ENCODE measurements around the gene TTF1. TPM values are rescaled to one million over a fixed set of nuclear protein-coding genes. Genes with fewer than 3 reads are reported as not detected.

Gene TTF1
- total RNA-seq, 2 experiments from 2014 or later: 27.1 to 29.9 TPM

GRCh38 chr9:132351404-132352045, 55.1 kb downstream of the TTF1 start:
- peaks cover 43% of the 10 kb centered on the region for H3K36me3 Mint-ChIP-seq (ENCODE audit: low read depth)
- CTCF ChIA-PET: interaction anchor here (0.6 to 2.5 kb wide), 5 partner anchors 21 to 82 kb away, joined by 3 to 6 read pairs (median 3); no protein-coding TSS in a partner anchor
- intact Hi-C loops (cut with micrococcal nuclease): loop anchor here (1.0 to 10.0 kb wide), 7 partner anchors 321 to 1084 kb away; partner anchors contain the start of genes GTF3C4 and PRRC2B

GRCh38 chr9:132350861-132351315, 55.8 kb downstream of the TTF1 start:
- CTCF ChIA-PET: interaction anchor here (0.6 to 2.5 kb wide), 5 partner anchors 21 to 83 kb away, joined by 3 to 6 read pairs (median 3); no protein-coding TSS in a partner anchor
- intact Hi-C loops (cut with micrococcal nuclease): loop anchor here (1.0 to 10.0 kb wide), 9 partner anchors 22 to 1084 kb away; partner anchors contain the start of genes GTF3C4 and PRRC2B
- H3K9me3 Mint-ChIP-seq: no peaks in the 10 kb centered on the region
- peak overlapping the region; percentile 95 for H3K27ac Mint-ChIP-seq
- peaks cover 45% of the 10 kb centered on the region for H3K4me1 Mint-ChIP-seq (ENCODE audit: low read depth)
- peak overlapping the region; percentile 62 for H3K4me3 Mint-ChIP-seq
- DNase-seq: peak; percentile 59
- peaks cover 48% of the 10 kb centered on the region for H3K36me3 Mint-ChIP-seq (ENCODE audit: low read depth)
- H3K27me3 Mint-ChIP-seq (ENCODE audit: low read depth): no peaks in the 10 kb centered on the region

More at GRCh38 chr9:132351404-132352045, 55.1 kb downstream of the TTF1 start:
- Mint-ChIP-seq H3K4me1 (ENCODE audit: low read depth) (peaks cover 45% of the 10 kb centered on the region), H3K27ac (peak overlapping the region; percentile 95), H3K9me3 (no peaks in the 10 kb centered on the region), H3K4me3 (peak overlapping the region; percentile 5), H3K27me3 (ENCODE audit: low read depth) (no peaks in the 10 kb centered on the region)
- DNase-seq: no peak

- Mint-ChIP-seq H3K27me3 (ENCODE audit: low read depth) (no peaks in the 10 kb centered on the region), H3K4me1 (ENCODE audit: low read depth) (peaks cover 44% of the 10 kb centered on the region), H3K36me3 (ENCODE audit: low read depth) (peaks cover 49% of the 10 kb centered on the region), H3K4me3 (no peak overlapping the region), H3K27ac (peak overlapping the region; percentile 91), H3K9me3 (no peaks in the 10 kb centered on the region)
- intact Hi-C loops (cut with micrococcal nuclease): no loop called here
- no peak for DNase-seq
- CTCF ChIA-PET: no interaction called here
These were observed 58.0 kb downstream of the TTF1 start for GRCh38 chr9:132348676-132349075.

- no peaks in the 10 kb centered on the region for H3K9me3 Mint-ChIP-seq
These were observed 60.5 kb downstream of the TTF1 start for GRCh38 chr9:132346177-132346576.

GRCh38 chr9:132341177-132341840, 65.3 kb downstream of the TTF1 start:
- Mint-ChIP-seq H3K4me3 (no peak overlapping the region), H3K27ac (no peak overlapping the region), H3K36me3 (ENCODE audit: low read depth) (peaks cover 52% of the 10 kb centered on the region), H3K9me3 (no peaks in the 10 kb centered on the region), H3K27me3 (ENCODE audit: low read depth) (no peaks in the 10 kb centered on the region), H3K4me1 (ENCODE audit: low read depth) (peaks cover 10% of the 10 kb centered on the region)
- intact Hi-C loops (cut with micrococcal nuclease): no loop called here
- CTCF ChIA-PET: no interaction called here
- no peak for DNase-seq

More at GRCh38 chr9:132346177-132346576, 60.5 kb downstream of the TTF1 start:
- H3K27ac Mint-ChIP-seq: no peak overlapping the region
- H3K36me3 Mint-ChIP-seq (ENCODE audit: low read depth): peaks cover 50% of the 10 kb centered on the region
- CTCF ChIA-PET: no interaction called here
- DNase-seq: no peak
- peaks cover 22% of the 10 kb centered on the region for H3K4me1 Mint-ChIP-seq (ENCODE audit: low read depth)
- intact Hi-C loops (cut with micrococcal nuclease): no loop called here
- no peaks in the 10 kb centered on the region for H3K27me3 Mint-ChIP-seq (ENCODE audit: low read depth)
- no peak overlapping the region for H3K4me3 Mint-ChIP-seq

- Mint-ChIP-seq H3K4me3 (no peak overlapping the region), H3K9me3 (no peaks in the 10 kb centered on the region), H3K36me3 (ENCODE audit: low read depth) (peaks cover 67% of the 10 kb centered on the region), H3K27me3 (ENCODE audit: low read depth) (no peaks in the 10 kb centered on the region), H3K4me1 (ENCODE audit: low read depth) (peaks cover 4% of the 10 kb centered on the region), H3K27ac (no peak overlapping the region)
- intact Hi-C loops (cut with micrococcal nuclease): no loop called here
- CTCF ChIA-PET: no interaction called here
- DNase-seq: no peak
These were observed 72.3 kb downstream of the TTF1 start for GRCh38 chr9:132334364-132334763.

GRCh38 chr9:132333556-132333955, 73.1 kb downstream of the TTF1 start:
- CTCF ChIA-PET: no interaction called here
- Mint-ChIP-seq H3K9me3 (peaks cover 6% of the 10 kb centered on the region), H3K4me3 (no peak overlapping the region), H3K27me3 (ENCODE audit: low read depth) (no peaks in the 10 kb centered on the region), H3K36me3 (ENCODE audit: low read depth) (peaks cover 71% of the 10 kb centered on the region), H3K4me1 (ENCODE audit: low read depth) (peaks cover 8% of the 10 kb centered on the region), H3K27ac (no peak overlapping the region)
- intact Hi-C loops (cut with micrococcal nuclease): no loop called here
- DNase-seq: no peak

GRCh38 chr9:132328580-132328979, 78.1 kb downstream of the TTF1 start:
- no peak for DNase-seq
- CTCF ChIA-PET: no interaction called here
- Mint-ChIP-seq H3K27ac (no peak overlapping the region), H3K36me3 (ENCODE audit: low read depth) (peaks cover 87% of the 10 kb centered on the region), H3K4me1 (ENCODE audit: low read depth) (peaks cover 36% of the 10 kb centered on the region), H3K27me3 (ENCODE audit: low read depth) (no peaks in the 10 kb centered on the region), H3K9me3 (peaks cover 12% of the 10 kb centered on the region), H3K4me3 (no peak overlapping the region)
- intact Hi-C loops (cut with micrococcal nuclease): loop anchor here (5.0 kb wide), 1 partner anchor 36 kb away; no protein-coding TSS in a partner anchor

- Mint-ChIP-seq H3K36me3 (ENCODE audit: low read depth) (peaks cover 86% of the 10 kb centered on the region), H3K4me3 (no peak overlapping the region), H3K4me1 (ENCODE audit: low read depth) (peaks cover 43% of the 10 kb centered on the region), H3K27me3 (ENCODE audit: low read depth) (no peaks in the 10 kb centered on the region), H3K9me3 (peaks cover 12% of the 10 kb centered on the region), H3K27ac (no peak overlapping the region)
- DNase-seq: no peak
- CTCF ChIA-PET: no interaction called here
- intact Hi-C loops (cut with micrococcal nuclease): loop anchor here (5.0 kb wide), 1 partner anchor 35 kb away; no protein-coding TSS in a partner anchor
These were observed 79.1 kb downstream of the TTF1 start for GRCh38 chr9:132327537-132327936.

Other genes starting within 250 kb of the TTF1 start
- under 1 TPM; 0.52 to 0.76 TPM for gene NTNG2, start 244.8 kb downstream of the TTF1 start, total RNA-seq
- 10 to 100 TPM; 26.4 to 26.7 TPM for gene SETX, start 51.9 kb downstream of the TTF1 start, total RNA-seq
- not detected for gene CFAP77, start 3.4 kb upstream of the TTF1 start, total RNA-seq
- not detected for gene BARHL1, start 175.8 kb upstream of the TTF1 start, total RNA-seq